Thyroid gland (tissue), 4 donors: ENCODE data around the gene MLANA.

Source experiments
- POLR2A ChIP-seq, 2 donors: fragments of 450-650 bp; IDR thresholded peaks; one replicate each; pipeline ENCODE4 v1.6.1; 2017; ENCODE audit warnings: antibody characterized with exemption in 2 of 2, mild to moderate bottlenecking in 2 of 2, moderate library complexity in 1 of 2
- TF ChIP-seq, protein P1 (sequence below), 6 experiments: fragments of 200-600 bp in 3 of 6; fragments of 450-650 bp in 3 of 6; sonication (generic) in 3 of 6; IDR thresholded peaks; one replicate each; pipeline ENCODE4 v1.5.1; 2016 to 2019; ENCODE audit warnings: antibody characterized with exemption in 6 of 6, mild to moderate bottlenecking in 2 of 6, inconsistent platforms in 1 of 6, moderate library complexity in 1 of 6

DNA sequence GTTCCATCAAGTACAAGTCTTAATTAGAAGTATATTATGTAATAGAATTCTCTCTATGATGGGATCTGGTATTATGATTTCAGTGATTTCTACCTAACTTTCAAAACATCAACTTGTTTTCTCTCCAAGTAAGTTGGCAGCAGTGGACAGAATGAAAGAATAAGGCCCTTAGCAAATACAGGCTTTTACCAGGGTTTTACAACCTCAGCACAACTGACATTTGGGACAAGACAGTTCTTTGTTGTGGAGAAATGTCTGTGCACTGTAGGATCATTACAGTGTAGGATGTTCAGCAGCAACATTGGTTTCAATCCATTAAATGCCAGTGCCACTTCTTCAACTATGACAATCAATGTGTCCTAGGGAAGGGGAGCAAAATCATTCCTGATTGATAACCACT, 48.8 kb downstream of the MLANA start:
- TF ChIP-seq, protein P1, sequence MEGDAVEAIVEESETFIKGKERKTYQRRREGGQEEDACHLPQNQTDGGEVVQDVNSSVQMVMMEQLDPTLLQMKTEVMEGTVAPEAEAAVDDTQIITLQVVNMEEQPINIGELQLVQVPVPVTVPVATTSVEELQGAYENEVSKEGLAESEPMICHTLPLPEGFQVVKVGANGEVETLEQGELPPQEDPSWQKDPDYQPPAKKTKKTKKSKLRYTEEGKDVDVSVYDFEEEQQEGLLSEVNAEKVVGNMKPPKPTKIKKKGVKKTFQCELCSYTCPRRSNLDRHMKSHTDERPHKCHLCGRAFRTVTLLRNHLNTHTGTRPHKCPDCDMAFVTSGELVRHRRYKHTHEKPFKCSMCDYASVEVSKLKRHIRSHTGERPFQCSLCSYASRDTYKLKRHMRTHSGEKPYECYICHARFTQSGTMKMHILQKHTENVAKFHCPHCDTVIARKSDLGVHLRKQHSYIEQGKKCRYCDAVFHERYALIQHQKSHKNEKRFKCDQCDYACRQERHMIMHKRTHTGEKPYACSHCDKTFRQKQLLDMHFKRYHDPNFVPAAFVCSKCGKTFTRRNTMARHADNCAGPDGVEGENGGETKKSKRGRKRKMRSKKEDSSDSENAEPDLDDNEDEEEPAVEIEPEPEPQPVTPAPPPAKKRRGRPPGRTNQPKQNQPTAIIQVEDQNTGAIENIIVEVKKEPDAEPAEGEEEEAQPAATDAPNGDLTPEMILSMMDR (IDR thresholded peaks at IDR 0.05): no peak
- no peak for TF ChIP-seq POLR2A (IDR thresholded peaks at IDR 0.05)
